Mesenchymal stem cell (in vitro differentiated cells and primary cell): ENCODE data around the gene CHPF2.

ENCODE experiments used
- DNase-seq: peaks from one replicate; pipeline ENCODE4 v3.0.0-alpha.2; 2013
- H2AFZ ChIP-seq: one replicate; pipeline ENCODE4 v1.6.1; 2013; ENCODE audit warnings: low read depth, mild to moderate bottlenecking, control low read depth, inconsistent platforms, low read length, moderate library complexity
- H2AK5ac ChIP-seq: 2 replicates; pipeline ENCODE4 v1.6.1; 2013; ENCODE audit warnings: low read length, moderate library complexity, mild to moderate bottlenecking, inconsistent platforms; ENCODE audit not compliant: severe bottlenecking
- H2BK120ac ChIP-seq: one replicate; pipeline ENCODE4 v1.6.1; 2013; ENCODE audit warnings: low read depth, mild to moderate bottlenecking, inconsistent platforms, low read length, moderate library complexity
- H2BK12ac ChIP-seq, 2 experiments: one replicate each; pipeline ENCODE4 v1.6.1; 2013; ENCODE audit warnings: inconsistent platforms in 2 of 2, low read length in 2 of 2, mild to moderate bottlenecking in 2 of 2, moderate library complexity in 2 of 2, control low read depth in 1 of 2
- H2BK15ac ChIP-seq: one replicate; pipeline ENCODE4 v1.6.1; 2013; ENCODE audit warnings: mild to moderate bottlenecking, low read depth, inconsistent platforms; ENCODE audit not compliant: poor library complexity, severe bottlenecking
- H2BK5ac ChIP-seq: 2 replicates; pipeline ENCODE4 v1.6.1; 2013; ENCODE audit warnings: low read depth, mild to moderate bottlenecking, low read length, control low read depth, inconsistent platforms; ENCODE audit not compliant: poor library complexity, severe bottlenecking
- H3K14ac ChIP-seq, 2 experiments: one replicate each; pipeline ENCODE4 v1.6.1; 2013; ENCODE audit warnings: inconsistent platforms in 2 of 2, low read length in 2 of 2, control low read depth in 1 of 2, mild to moderate bottlenecking in 1 of 2, moderate library complexity in 1 of 2
- H3K18ac ChIP-seq, 2 experiments: one replicate each; pipeline ENCODE4 v1.6.1; 2013; ENCODE audit warnings: inconsistent platforms in 2 of 2, low read length in 2 of 2, control low read depth in 1 of 2, low read depth in 1 of 2, mild to moderate bottlenecking in 1 of 2
- H3K23ac ChIP-seq, 2 experiments: one replicate each; pipeline ENCODE4 v1.6.1; 2013; ENCODE audit warnings: inconsistent platforms in 2 of 2, low read length in 2 of 2, mild to moderate bottlenecking in 2 of 2, moderate library complexity in 2 of 2, control low read depth in 1 of 2
- H3K27ac ChIP-seq: 2 replicates; pipeline ENCODE4 v1.5.1; 2013; ENCODE audit warnings: mild to moderate bottlenecking, moderate library complexity, low read length, control low read depth, inconsistent platforms; ENCODE audit not compliant: poor library complexity, severe bottlenecking
- H3K27me3 ChIP-seq, 2 experiments: 2 replicates each; pipeline versions ENCODE4 v1.6.1 to v1.7.0; 2013; ENCODE audit warnings: low read length in 2 of 2, mild to moderate bottlenecking in 2 of 2, moderate library complexity in 2 of 2, control low read depth in 1 of 2, inconsistent platforms in 1 of 2; ENCODE audit not compliant: control insufficient read depth in 1 of 2, insufficient read depth in 1 of 2
- H3K36me3 ChIP-seq, 2 experiments: 2 replicates each; pipeline versions ENCODE4 v1.6.1 to v1.7.0; 2013; ENCODE audit warnings: low read length in 2 of 2, control low read depth in 1 of 2, inconsistent platforms in 1 of 2, low read depth in 1 of 2, mild to moderate bottlenecking in 1 of 2; ENCODE audit not compliant: insufficient read depth in 2 of 2, control insufficient read depth in 1 of 2
- H3K4ac ChIP-seq, 2 experiments: one replicate each; pipeline ENCODE4 v1.6.1; 2013; ENCODE audit warnings: inconsistent platforms in 2 of 2, low read length in 2 of 2, mild to moderate bottlenecking in 2 of 2, moderate library complexity in 2 of 2, control low read depth in 1 of 2, low read depth in 1 of 2
- H3K4me1 ChIP-seq: 2 replicates; pipeline ENCODE4 v1.6.1; 2013; ENCODE audit warnings: low read depth, low read length, control low read depth; ENCODE audit not compliant: control insufficient read depth, insufficient read depth
- H3K4me2 ChIP-seq: 2 replicates; pipeline ENCODE4 v1.6.1; 2013; ENCODE audit warnings: low read length, mild to moderate bottlenecking, inconsistent platforms; ENCODE audit not compliant: poor library complexity, severe bottlenecking
- H3K4me3 ChIP-seq, 2 experiments: 2 replicates each; pipeline versions ENCODE4 v1.5.1 to v1.7.0; 2013; ENCODE audit warnings: low read length in 2 of 2, mild to moderate bottlenecking in 2 of 2, control low read depth in 1 of 2, low read depth in 1 of 2; ENCODE audit not compliant: insufficient read depth in 1 of 2
- H3K79me1 ChIP-seq: replicated peaks from 2 replicates; pipeline ENCODE4 v1.6.1; 2013; ENCODE audit warnings: mild to moderate bottlenecking, control low read depth, low read length, inconsistent platforms; ENCODE audit not compliant: poor library complexity, severe bottlenecking
- H3K9ac ChIP-seq: 2 replicates; pipeline ENCODE4 v1.7.0; 2013; ENCODE audit warnings: mild to moderate bottlenecking, low read length, moderate library complexity
- H3K9me3 ChIP-seq: 2 replicates; pipeline ENCODE4 v1.7.0; 2013; ENCODE audit warnings: mild to moderate bottlenecking, low read length; ENCODE audit not compliant: control insufficient read depth
- H4K8ac ChIP-seq: one replicate; pipeline ENCODE4 v1.6.1; 2013; ENCODE audit warnings: inconsistent platforms, mild to moderate bottlenecking, low read length, moderate library complexity
- H4K91ac ChIP-seq: one replicate; pipeline ENCODE4 v1.6.1; 2013; ENCODE audit warnings: mild to moderate bottlenecking, low read length, inconsistent platforms
- WGBS: methylation state at CpG from one replicate; pipeline ENCODE4 v1.1.7; 2013; ENCODE audit warnings: mixed read lengths; 5-methylcytosine and 5-hydroxymethylcytosine counted together

CHPF2 gene

GRCh38 chr7:151187409-151188251 lies 44.7 kb upstream of the CHPF2 start:
- no peak for DNase-seq
- Histone ChIP-seq H3K4me1 (no peaks in the 10 kb centered on the region), H3K27ac (no peak overlapping the region), H3K4me3 (no peak overlapping the region), H3K27me3 (peaks cover 42 to 77% of the 10 kb centered on the region in 2 experiments), H2BK15ac (no peak overlapping the region), H2BK12ac (no peak overlapping the region), H3K23ac (no peak overlapping the region), H3K9me3 (peaks cover 6% of the 10 kb centered on the region), H4K91ac (no peak overlapping the region), H3K18ac (no peak overlapping the region), H3K36me3 (no peaks in the 10 kb centered on the region), H3K4ac (no peak overlapping the region), H3K14ac (no peak overlapping the region), H3K4me2 (no peak overlapping the region), H2BK5ac (no peak overlapping the region), H2AFZ (no peak overlapping the region), H2AK5ac (no peak overlapping the region), H3K9ac (no peak overlapping the region), H2BK120ac (no peak overlapping the region), H3K79me1 (no peaks in the 10 kb centered on the region), H4K8ac (no peak overlapping the region)
- 84% methylated on average over 22 of the region's 22 CpGs for WGBS

- Histone ChIP-seq H3K27me3 (peaks cover 43 to 77% of the 10 kb centered on the region in 2 experiments), H4K91ac (no peak overlapping the region), H4K8ac (no peak overlapping the region), H3K4ac (no peak overlapping the region), H3K9ac (no peak overlapping the region), H3K18ac (no peak overlapping the region), H3K4me2 (no peak overlapping the region), H3K79me1 (no peaks in the 10 kb centered on the region), H2BK120ac (no peak overlapping the region), H3K27ac (no peak overlapping the region), H2AK5ac (no peak overlapping the region), H2BK15ac (no peak overlapping the region), H2AFZ (no peak overlapping the region), H3K4me3 (no peak overlapping the region), H3K9me3 (peaks cover 6% of the 10 kb centered on the region), H2BK5ac (no peak overlapping the region), H3K4me1 (no peaks in the 10 kb centered on the region), H3K36me3 (no peaks in the 10 kb centered on the region), H3K23ac (no peak overlapping the region), H3K14ac (no peak overlapping the region), H2BK12ac (no peak overlapping the region)
- WGBS, result 66% methylated on average over 2 of the region's 5 CpGs
- no peak for DNase-seq
Measured at GRCh38 chr7:151188252-151188542, 44.1 kb upstream of the CHPF2 start.

- Histone ChIP-seq H3K23ac (no peak overlapping the region), H2BK12ac (no peak overlapping the region), H3K79me1 (no peaks in the 10 kb centered on the region), H2AFZ (no peak overlapping the region), H3K36me3 (no peaks in the 10 kb centered on the region), H4K91ac (no peak overlapping the region), H3K9me3 (peaks cover 6% of the 10 kb centered on the region), H3K9ac (no peak overlapping the region), H3K18ac (no peak overlapping the region), H3K4ac (no peak overlapping the region), H3K4me1 (no peaks in the 10 kb centered on the region), H3K4me3 (no peak overlapping the region), H3K27ac (no peak overlapping the region), H2BK5ac (no peak overlapping the region), H4K8ac (no peak overlapping the region), H3K4me2 (no peak overlapping the region), H2BK15ac (no peak overlapping the region), H3K27me3 (peaks cover 48 to 83% of the 10 kb centered on the region in 2 experiments), H3K14ac (no peak overlapping the region), H2BK120ac (no peak overlapping the region), H2AK5ac (no peak overlapping the region)
- 100% methylated on average over 1 of the region's 4 CpGs for WGBS
- no peak for DNase-seq
Measured at GRCh38 chr7:151189038-151189437, 43.2 kb upstream of the CHPF2 start.

GRCh38 chr7:151191544-151191943 lies 40.7 kb upstream of the CHPF2 start:
- H3K79me1 ChIP-seq, result no peaks in the 10 kb centered on the region
- no peak overlapping the region for H2AK5ac ChIP-seq
- H4K91ac ChIP-seq, result no peak overlapping the region
- DNase-seq, result no peak
- H4K8ac ChIP-seq, result no peak overlapping the region
- no peak overlapping the region for H2BK120ac ChIP-seq
- H3K4me1 ChIP-seq, result no peaks in the 10 kb centered on the region
- peak overlapping the region in 1 of 2 experiments; percentile 14 for H3K23ac ChIP-seq
- H3K9ac ChIP-seq, result no peak overlapping the region
- no peak overlapping the region for H2AFZ ChIP-seq
- peaks cover 73 to 96% of the 10 kb centered on the region in 2 experiments for H3K27me3 ChIP-seq
- H3K4me2 ChIP-seq, result no peak overlapping the region
- no peaks in the 10 kb centered on the region for H3K36me3 ChIP-seq
- no peak overlapping the region for H3K18ac ChIP-seq
- H3K9me3 ChIP-seq, result peaks cover 6% of the 10 kb centered on the region
- H2BK15ac ChIP-seq, result no peak overlapping the region
- 82% methylated on average over 12 of the region's 12 CpGs for WGBS
- H3K4ac ChIP-seq, result no peak overlapping the region
- H2BK12ac ChIP-seq, result no peak overlapping the region
- no peak overlapping the region for H3K4me3 ChIP-seq
- H3K14ac ChIP-seq, result no peak overlapping the region
- H3K27ac ChIP-seq, result no peak overlapping the region
- no peak overlapping the region for H2BK5ac ChIP-seq
